ENCODE measurements around the gene GRAMD2B.
A peak's percentile ranks its signal among the peaks of the same experiment; 100 is the strongest.
"Not testable (repeated sequence)": the region's sequence is repeated elsewhere in the genome, so short reads cannot be mapped to it uniquely, and the experiment has no call there.

GRAMD2B gene

GRCh38 chr5:126513703-126514102 is 90.5 kb downstream of the GRAMD2B start:
- no peak for DNase-seq (ENCODE audit: low spot score)

- DNase-seq (ENCODE audit: low spot score) = no peak
These were observed 90.9 kb downstream of the GRAMD2B start for GRCh38 chr5:126514131-126514557.

- DNase-seq (ENCODE audit: low spot score) = no peak
These were observed 91.4 kb downstream of the GRAMD2B start for GRCh38 chr5:126514558-126515141.

- no peak for DNase-seq (ENCODE audit: low spot score)
These were observed 92.1 kb downstream of the GRAMD2B start for GRCh38 chr5:126515337-126515736.

DNA sequence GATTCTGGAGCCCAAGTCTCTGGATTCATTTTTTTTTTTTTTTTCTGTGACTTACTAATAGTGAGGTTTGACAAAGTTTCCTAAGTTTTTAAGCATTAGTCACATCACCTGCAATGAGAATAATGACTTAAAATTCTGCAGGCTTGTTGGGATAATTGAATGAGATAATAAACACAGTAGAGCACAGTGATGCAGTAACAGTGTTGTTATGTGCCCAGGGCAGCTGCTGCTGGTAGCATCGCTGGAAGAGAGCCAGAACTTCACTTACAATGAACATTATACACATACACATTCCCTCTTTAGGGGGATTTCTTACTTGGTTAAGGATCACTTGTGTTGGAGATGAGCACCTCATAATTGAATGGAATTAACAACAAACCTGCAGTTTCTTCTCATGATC is 92.9 kb downstream of the GRAMD2B start:
- DNase-seq (ENCODE audit: low spot score) = no peak

DNA sequence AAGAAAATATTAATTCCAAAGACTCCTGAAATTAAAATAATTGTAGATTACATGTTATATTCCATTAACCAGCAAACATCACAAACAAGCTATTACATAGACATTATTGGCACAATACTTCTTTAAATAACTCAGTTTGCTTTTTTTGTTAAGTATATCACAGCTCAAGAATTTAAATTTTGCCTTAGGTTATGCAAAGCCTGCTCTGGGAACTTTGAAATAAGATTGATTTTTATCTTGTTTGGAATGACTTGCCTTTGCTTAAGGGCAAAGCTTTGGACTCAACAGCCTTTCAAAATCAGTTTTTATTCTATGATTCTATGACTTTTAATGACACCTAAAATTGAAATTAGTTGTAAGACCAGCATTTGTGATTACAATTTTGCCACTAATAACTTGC is 93.6 kb downstream of the GRAMD2B start:
- DNase-seq (ENCODE audit: low spot score) = no peak

GRCh38 chr5:126519223-126519622 is 96.0 kb downstream of the GRAMD2B start:
- DNase-seq (ENCODE audit: low spot score) = not testable (repeated sequence)

- no peak for DNase-seq (ENCODE audit: low spot score)
These were observed 96.7 kb downstream of the GRAMD2B start for GRCh38 chr5:126519637-126520592.

- DNase-seq (ENCODE audit: low spot score) = no peak
These were observed 97.4 kb downstream of the GRAMD2B start for GRCh38 chr5:126520593-126520953.

DNA sequence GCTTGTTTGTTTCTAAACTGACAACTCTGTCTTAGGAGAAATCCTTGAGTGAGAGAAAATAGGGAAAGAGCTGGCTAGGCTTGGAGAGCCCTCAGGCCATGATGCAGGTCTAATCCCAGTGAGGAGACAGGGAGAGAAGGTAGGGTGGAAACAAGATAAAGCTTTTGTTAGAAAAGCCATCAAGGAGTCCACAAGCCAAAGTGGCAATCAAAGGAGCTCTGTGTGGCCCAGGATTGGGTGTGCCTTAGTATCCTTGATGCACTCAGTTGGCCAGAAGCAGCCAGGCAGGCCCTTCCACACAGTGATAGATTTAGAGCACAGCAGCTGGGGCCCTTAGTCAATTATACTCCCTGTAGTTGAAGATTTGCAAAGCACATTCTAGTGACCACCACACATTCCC is 97.9 kb downstream of the GRAMD2B start:
- DNase-seq (ENCODE audit: low spot score) = no peak

DNA sequence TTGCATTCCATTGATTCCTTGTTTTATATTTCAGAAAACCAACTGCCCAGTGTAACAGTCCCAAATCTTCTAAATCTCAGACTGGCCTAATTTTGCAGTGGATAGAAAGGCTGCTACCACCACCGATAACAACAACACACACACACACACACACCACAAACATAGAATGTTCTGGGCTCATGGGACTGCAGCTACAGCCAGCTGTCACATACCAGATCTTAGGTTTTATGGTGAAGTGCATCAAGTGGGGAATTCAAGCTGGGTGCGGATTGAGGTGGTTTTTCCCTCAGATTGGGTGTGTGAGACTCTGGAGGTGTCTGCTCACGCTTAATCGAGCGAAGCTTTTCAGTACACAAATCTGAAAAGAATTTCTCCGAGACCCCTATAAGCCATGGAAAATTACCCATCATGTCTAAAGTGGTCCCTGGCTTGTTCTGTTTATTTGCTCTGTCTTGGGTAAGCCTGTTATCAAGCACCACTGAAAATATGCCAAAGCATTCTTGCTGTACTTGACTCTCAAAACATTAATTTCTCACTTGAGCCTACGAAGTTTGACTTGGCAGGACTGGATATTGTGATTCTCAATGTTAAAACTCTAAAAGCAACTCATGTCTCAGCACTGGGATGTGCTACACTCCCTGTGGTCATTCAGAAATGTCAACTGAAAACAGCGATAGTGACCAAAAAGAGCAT is 100.8 kb downstream of the GRAMD2B start:
- no peak for DNase-seq (ENCODE audit: low spot score)

DNA sequence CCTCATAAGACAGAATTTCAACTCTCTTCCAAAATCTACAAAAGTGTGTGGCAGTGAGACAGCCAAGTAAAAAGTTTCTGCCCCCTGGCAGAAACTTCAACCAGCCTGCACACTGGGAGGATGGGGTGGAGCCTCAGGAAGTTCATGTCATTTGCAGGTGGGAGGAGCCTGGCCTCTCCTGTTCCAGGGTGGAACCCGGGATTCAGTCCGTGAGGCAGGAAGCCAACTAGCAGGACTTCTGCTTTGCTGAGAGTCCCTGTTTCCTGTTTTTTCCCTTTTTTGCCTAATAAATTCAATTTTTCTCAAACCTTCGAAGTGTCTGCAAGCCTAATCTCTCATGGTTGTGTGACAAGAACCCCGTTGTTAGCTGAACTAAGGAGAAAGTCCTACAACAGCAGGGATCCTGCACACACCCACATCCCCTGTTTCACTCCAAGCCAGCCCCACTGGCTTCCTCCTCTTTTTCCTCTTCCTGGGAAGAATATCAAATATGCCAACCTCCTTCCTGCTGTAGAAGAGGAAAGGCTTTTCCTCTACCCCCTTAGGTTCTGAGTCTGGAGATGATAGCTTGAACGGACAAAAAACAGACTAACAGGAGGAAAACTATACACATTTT is 102.5 kb downstream of the GRAMD2B start:
- peak; percentile 31 for DNase-seq (ENCODE audit: low spot score)

DNA sequence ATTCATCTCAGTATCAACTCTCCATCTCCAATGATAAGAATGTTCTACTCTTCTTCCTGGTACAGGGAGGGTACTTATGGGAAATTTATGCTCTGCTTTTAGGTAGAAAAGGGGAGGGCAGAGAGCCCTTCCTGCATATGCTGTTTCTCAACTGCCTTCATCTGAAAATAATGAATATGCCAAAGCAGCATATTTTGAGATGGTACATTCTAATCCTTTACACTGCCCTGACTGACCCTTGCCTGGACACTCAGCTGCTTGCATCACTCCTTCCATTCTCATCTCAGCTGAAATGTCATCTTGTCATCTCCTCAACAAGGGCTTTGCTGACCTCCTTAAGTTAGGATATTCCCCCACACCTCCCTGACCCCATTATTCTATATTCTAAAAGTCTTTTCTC is 103.3 kb downstream of the GRAMD2B start:
- DNase-seq (ENCODE audit: low spot score) = no peak

- DNase-seq (ENCODE audit: low spot score) = no peak
These were observed 103.9 kb downstream of the GRAMD2B start for GRCh38 chr5:126527158-126527557.

DNA sequence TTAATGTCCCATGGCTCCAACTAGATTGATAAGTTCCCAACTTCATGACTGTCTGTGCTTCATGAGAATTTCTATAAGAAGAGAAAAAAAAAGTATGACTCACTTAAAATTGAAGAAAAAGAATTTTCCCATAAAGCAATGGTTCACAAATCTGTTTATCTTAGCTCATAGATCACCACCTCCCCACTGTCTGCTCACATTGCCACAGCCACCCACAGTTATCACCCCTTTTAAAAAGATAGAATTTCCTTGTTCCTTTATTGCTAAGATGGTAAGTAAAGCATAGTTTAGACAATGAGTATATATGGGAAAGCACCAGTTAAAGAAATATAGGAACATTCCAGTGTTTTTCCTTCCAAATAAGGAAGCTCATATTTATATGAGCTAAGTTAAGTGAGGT is 104.7 kb downstream of the GRAMD2B start:
- no peak for DNase-seq (ENCODE audit: low spot score)

DNA sequence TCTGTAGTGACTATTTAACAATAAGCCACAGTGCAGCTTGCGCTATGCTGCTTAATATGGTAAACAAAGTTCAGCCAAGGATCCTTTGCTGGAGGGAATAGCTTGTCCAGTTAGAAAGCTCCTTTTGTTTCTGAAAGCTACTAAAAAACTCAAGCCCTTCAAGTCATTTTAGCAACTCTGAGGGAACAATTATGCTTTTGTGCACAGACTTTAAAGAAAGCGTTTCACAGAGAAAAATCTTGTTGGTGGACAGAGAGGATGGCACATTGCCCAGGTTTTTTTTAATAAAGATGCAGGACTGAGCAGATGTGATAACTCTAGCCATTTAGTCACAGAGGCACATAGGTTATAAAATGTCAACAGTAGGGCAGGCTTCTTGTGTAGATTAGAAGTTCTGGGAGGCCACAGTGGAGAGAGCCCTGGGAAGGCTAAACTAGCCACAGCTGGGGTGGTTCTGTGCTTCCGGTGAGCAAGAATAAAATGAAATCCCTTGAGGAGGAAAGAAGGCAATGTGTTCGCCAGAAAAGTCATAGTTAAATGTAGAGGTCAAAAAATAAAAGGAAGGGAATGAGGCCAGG is 108.4 kb downstream of the GRAMD2B start:
- DNase-seq (ENCODE audit: low spot score) = no peak

- no peak for DNase-seq (ENCODE audit: low spot score)
These were observed 111.3 kb downstream of the GRAMD2B start for GRCh38 chr5:126534553-126534952.

DNA sequence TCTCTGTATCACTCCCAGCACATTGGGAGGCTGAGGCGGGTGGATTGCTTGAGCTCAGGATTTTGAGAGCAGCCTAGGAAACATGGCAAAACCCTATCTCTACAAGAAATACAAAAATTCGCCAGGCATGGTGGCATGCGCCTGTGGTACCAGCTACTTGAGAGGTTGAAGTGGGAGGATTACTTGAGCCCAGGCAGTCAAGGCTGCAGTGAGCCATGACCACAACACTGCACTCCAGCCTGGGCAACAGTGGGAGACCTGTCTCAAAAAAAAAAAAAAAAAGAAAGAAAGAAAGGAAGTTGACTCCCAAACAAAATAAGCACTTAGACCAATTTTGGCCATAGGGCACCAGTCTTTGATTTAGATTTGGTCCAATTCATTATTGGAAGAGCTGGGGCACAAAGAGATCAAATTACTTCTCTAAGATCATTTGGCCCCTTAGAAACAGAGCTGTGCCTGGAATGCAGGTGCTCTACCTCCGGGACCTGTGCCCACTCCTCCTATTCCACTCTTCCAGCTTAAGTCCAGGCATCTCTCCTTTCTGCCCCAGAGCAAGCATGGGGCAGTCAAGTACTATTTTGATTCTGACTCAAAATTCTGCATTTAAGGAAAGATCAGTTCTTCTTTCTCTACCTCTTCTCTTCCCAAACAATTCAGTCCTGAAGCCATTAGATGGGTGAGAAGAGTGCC is 112.8 kb downstream of the GRAMD2B start:
- DNase-seq (ENCODE audit: low spot score) = peak; percentile 13

- DNase-seq (ENCODE audit: low spot score) = no peak
These were observed 113.7 kb downstream of the GRAMD2B start for GRCh38 chr5:126536874-126537273.

GRCh38 chr5:126538579-126538978 is 115.4 kb downstream of the GRAMD2B start:
- no peak for DNase-seq (ENCODE audit: low spot score)

DNA sequence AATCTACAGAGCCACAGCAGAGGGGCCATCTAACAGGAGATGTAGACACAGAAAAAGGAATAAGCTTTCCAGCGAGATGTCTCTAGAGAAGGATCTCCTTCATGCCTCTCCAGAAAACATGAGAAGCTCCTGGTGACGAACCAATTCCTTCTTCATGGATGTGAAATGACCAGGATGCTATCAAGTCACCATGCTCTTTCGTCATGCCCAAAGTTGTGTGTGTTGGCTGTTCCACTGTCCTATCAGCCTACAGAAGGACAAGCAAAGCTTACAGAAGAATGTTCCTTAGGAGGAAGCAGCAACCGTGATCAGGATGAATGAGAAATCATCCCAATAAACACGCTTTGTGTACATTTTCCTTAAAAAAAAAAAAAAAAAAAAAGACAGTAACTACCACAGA is 117.4 kb downstream of the GRAMD2B start:
- DNase-seq (ENCODE audit: low spot score) = no peak

DNA sequence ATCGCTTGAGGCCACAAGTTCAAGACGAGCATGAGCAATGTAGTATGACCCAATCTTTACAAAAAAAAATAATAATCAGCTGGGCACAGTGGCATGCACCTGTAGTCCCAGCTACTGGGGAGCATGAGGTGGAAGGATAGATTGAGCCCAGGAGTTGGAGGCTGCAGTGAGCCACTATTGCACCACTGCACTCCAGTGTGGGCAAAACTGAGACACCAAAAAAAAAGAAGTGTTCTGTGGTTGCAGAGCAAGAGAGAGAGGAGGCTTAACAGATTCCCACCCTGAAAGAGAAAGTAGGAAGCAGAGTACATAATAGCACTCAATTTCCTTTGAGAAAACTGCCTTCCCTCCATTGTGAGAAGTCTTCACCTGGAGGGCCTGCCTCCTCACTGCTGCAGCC is 119.2 kb downstream of the GRAMD2B start:
- no peak for DNase-seq (ENCODE audit: low spot score)
